ENCODE data around the gene TH.
A peak's percentile ranks its signal among the peaks of the same experiment; 100 is the strongest.
"Not testable (repeated sequence)": the region's sequence is repeated elsewhere in the genome, so short reads cannot be mapped to it uniquely, and the experiment has no call there.

The TH gene

DNA sequence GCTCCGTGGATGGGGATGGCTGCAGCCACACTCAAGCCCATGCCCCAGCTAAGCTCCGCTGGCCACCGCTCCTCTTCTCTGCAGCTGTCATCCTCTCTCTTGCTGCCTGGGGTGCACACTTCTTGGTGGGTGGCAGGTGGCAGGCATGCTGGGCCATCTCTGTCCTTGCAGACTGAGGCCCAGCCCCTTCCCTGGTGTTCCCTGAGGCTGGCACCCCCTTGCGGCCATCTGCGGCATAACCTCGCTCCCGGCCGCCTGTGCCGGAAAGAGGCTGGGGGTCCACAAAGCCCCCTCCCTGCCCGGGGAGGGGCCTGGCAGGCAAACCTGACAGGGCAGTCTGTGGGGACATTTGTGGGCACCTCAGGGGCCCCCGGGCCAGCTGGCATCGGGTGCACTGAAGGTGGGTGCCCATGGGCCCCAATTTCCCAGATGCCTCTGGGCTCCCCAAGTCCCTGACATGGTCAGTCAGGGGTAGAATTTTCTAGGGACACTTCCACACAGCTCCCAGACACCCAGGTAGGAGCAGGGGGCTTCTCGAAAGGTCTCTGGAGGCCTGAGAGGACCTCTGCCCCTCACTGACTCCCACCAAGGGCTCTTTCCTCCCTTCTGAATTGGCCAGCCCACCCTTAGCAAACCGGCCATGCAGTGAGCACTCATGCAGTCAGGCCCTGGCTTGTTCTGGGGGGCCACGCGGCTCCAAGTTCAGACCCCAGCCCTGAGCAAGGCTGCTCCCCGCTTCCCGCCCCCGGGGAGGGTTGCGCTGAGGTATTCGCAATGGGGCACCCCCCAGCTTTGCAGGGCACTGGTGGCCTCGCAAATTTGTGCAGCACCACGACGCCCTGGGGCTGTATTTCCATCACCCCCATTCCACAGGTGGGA is 23.5 kb upstream of the TH start:
- DNase-seq: peak; percentile 48 to 78 (median 66)

DNA sequence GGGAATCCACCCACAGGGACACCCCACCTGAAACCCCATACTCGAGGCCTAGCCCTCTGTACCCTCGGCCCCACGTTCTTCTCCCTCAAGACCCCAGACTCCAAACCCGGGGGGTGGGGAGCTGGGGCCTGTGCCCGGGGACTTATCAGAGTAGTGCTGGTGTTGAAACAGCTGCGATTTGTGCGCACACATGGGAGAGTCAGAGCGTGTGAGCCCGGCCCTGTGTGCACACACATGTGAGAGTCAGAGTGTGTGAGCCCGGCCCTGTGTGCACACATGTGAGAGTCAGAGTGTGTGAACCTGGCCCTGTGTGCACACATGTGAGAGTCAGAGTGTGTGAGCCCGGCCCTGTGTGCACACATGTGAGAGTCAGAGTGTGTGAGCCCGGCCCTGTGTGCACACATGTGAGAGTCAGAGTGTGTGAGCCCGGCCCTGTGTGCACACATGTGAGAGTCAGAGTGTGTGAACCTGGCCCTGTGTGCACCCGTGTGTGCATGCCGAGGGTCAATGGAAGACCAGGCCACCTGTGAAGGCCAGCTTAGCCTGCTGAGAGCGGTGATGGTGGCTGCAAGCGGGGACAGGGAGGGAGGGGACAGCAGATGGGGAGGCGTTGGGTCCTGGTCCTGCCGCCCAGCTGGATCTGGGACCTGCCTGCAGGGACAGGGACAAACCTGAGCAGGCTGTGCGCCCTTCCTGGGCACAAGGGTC is 22.4 kb upstream of the TH start:
- not testable (repeated sequence) for DNase-seq

- DNase-seq: no peak
These were observed 21.7 kb upstream of the TH start for GRCh38 chr11:2193099-2193887.

GRCh38 chr11:2192435-2192834 is 20.8 kb upstream of the TH start:
- no peak for DNase-seq

GRCh38 chr11:2191883-2192282 is 20.3 kb upstream of the TH start:
- no peak for DNase-seq

DNA sequence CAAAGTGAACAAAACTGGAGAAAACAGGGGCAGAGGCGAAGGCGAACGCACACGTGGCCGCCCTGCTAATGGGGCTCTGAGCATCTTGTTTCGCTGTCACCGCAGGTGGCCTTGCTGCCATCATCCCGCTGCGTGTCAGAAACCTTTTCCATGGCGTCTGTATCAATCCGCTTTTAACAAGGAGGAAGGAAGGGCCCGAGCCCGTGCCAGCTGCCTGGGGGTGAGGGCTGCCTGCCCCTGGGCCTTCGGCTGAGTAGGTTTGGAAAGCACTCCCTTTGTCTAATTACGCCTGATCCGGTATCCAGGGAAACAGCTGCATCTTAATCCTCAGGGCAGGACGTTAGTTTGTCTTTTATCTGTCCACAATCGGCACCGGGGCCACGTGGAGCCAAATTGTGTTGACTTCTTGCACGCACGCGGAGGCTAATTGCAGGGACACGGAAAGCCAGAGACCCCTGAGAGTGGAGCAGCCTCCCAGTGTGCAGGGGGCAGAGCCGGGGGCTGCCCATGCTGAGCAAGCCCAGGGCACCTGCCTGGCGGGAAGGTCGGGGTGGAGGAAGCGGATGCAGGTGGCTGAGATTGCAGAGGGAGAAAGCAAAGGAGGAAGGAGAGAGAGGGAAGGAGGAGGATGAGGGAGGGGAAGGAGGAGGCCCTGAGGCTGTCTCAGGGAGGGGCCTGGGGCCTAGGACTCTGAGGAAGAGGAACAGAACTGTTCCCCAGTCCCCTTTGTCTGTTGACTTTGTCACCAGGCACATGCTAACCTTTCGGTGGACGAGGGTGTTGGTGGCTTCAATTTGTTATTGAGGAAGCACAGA is 19.2 kb upstream of the TH start:
- DNase-seq: peak; percentile 62 to 77 (median 70)

- DNase-seq: no peak
These were observed 18.5 kb upstream of the TH start for GRCh38 chr11:2189938-2190656.

DNA sequence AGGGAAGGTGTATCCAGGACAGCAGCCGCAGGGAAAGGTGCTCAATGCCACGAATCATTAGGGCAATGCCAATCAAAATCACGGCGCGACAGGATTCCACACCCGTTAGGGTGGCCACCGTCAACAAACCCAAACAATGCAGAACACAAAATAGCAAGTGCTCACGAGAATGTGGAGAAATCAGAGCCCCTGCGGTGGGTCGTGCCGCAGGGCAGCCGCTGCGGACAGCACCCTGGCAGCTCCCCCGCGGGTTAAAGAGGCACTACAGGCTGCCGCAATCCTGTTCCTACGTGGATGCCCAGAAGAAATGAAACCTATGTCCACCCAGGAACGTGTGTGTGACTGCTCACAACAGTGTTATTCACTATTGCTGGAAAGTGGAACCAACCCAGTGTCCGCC is 17.1 kb upstream of the TH start:
- DNase-seq: no peak

DNA sequence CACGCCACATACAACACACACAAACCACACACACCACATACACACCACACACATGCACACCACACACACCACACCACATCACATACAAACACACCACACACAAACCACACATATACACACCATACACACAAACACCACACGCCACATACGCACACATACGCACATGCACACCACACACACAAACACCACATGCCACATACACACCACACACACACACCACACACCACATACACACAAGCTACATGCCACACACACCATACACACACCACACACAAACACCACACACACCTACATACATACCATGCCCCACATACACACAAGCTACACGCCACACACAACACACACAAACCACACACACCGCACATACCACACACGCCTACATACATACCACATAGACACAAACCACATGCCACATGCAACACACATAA is 15.7 kb upstream of the TH start:
- DNase-seq: no peak

- DNase-seq: peak; percentile 40 to 68 (median 64)
These were observed 15.2 kb upstream of the TH start for GRCh38 chr11:2186669-2187279.

GRCh38 chr11:2185324-2186085 is 13.9 kb upstream of the TH start:
- DNase-seq: no peak

- DNase-seq: no peak
These were observed 11.3 kb upstream of the TH start for GRCh38 chr11:2182692-2183474.

GRCh38 chr11:2182075-2182474 is 10.5 kb upstream of the TH start:
- DNase-seq: no peak

GRCh38 chr11:2180789-2181370 is 9.3 kb upstream of the TH start:
- no peak for DNase-seq

- DNase-seq: no peak
These were observed 8.7 kb upstream of the TH start for GRCh38 chr11:2180347-2180746.

GRCh38 chr11:2179516-2179915 is 7.9 kb upstream of the TH start:
- no peak for DNase-seq

- no peak for DNase-seq
These were observed 7.4 kb upstream of the TH start for GRCh38 chr11:2178906-2179494.

- not testable (repeated sequence) for DNase-seq
These were observed 6.6 kb upstream of the TH start for GRCh38 chr11:2178055-2178773.
